Body of pancreas (tissue), 4 donors: Measurements from ENCODE around the gene TSPAN15. TPM values are rescaled to one million over a fixed set of nuclear protein-coding genes. Genes with fewer than 3 reads are reported as not detected.

Experiments
- ATAC-seq: fragments of 150-250 bp; one replicate; pipeline ENCODE4 v1.9.1; 2016
- DNase-seq, 4 donors: peaks; one replicate each; pipeline ENCODE4 v3.0.0-alpha.2; 2019
- H3K27ac ChIP-seq, 4 donors: fragments of 200-600 bp; sonication (generic); 1 replicate in 3 of 4; 2 replicates in 1 of 4; pipeline versions ENCODE4 v1.5.1 to v1.6.1; 2016 to 2019; ENCODE audit warnings: mild to moderate bottlenecking in 1 of 4, mixed read lengths in 1 of 4, moderate library complexity in 1 of 4
- H3K27me3 ChIP-seq, 2 donors: fragments of 200-600 bp; sonication (generic); one replicate each; pipeline ENCODE4 v1.6.0; 2016; ENCODE audit warnings: mild to moderate bottlenecking in 1 of 2
- H3K36me3 ChIP-seq, 2 donors: fragments of 200-600 bp; sonication (generic); replicated peaks in 1 of 2; 2 replicates each; pipeline ENCODE4 v1.5.1; 2016; ENCODE audit warnings: low read depth in 2 of 2; ENCODE audit not compliant: insufficient read depth in 1 of 2
- H3K4me1 ChIP-seq: fragments of 200-600 bp; sonication (generic); one replicate; pipeline ENCODE4 v1.6.0; 2016
- H3K4me3 ChIP-seq, 2 donors: fragments of 200-600 bp; sonication (generic); 1 replicate in 1 of 2; 2 replicates in 1 of 2; pipeline ENCODE4 v1.5.1; 2016 to 2019
- H3K9me3 ChIP-seq, 3 donors: fragments of 200-600 bp; sonication (generic); 1 replicate in 2 of 3; 2 replicates in 1 of 3; pipeline ENCODE4 v1.5.1; 2016
- POLR2A ChIP-seq, 3 donors: fragments of 450-650 bp; IDR thresholded peaks; one replicate each; pipeline ENCODE4 v1.6.1; 2016; ENCODE audit warnings: antibody characterized with exemption in 3 of 3, mild to moderate bottlenecking in 2 of 3
- WGBS, 2 donors: methylation state at CpG; one replicate each; pipeline ENCODE4 v1.1.5; 2017; 5-methylcytosine and 5-hydroxymethylcytosine counted together
- intact Hi-C: fragments of 100-400 bp; cut with DNase I; formaldehyde crosslinking; loops from one replicate; pipeline ENCODE4 v1.15.1; 2023
- total RNA-seq, 2 donors: library from RNA; depleted of rRNA; stranded (reverse); fragments of >200 nt; gene quantifications; one replicate each; pipeline ENCODE4 v1.1.0, GENCODE V29; 2016
- TF ChIP-seq, protein P1 (sequence below), 7 experiments: fragments of 450-650 bp in 4 of 7; fragments of 200-600 bp in 3 of 7; sonication (generic) in 3 of 7; IDR thresholded peaks; one replicate each; pipeline ENCODE4 v1.5.1; 2016 to 2019; ENCODE audit warnings: antibody characterized with exemption in 7 of 7

Gene TSPAN15
- total RNA-seq, 2 donors from 2014 or later, result 20.0 to 32.0 TPM

DNA sequence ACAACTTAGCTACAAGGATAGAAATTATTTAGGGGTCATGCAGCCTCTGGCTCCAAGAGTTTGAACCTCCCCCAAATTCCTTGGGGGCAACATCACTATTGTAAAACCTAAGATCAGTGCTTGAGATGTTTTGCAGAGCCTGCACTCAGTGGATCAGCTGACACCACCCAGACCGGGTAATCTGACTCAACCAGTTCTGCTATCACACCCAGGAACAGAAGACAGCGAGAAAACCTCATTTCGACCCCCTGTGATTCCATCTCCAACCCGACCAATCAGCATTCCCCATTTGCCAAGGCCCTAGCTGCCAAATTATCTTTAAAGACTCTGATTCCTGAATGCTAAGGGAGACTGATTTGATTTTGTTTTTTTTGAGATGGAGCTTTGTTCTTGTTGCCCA is 39.8 kb upstream of the TSPAN15 start:
- intact Hi-C loops, result loop anchor here (5.0 kb wide), 1 partner anchor 91 kb away; no protein-coding TSS in a partner anchor
- Histone ChIP-seq H3K4me3 (no peak overlapping the region), H3K36me3 (no peaks in the 10 kb centered on the region), H3K27ac (no peak overlapping the region), H3K4me1 (peaks cover 13% of the 10 kb centered on the region), H3K9me3 (no peaks in the 10 kb centered on the region), H3K27me3 (no peaks in the 10 kb centered on the region)
- DNase-seq (no peak), ATAC-seq (no peak)
- TF ChIP-seq, protein P1, sequence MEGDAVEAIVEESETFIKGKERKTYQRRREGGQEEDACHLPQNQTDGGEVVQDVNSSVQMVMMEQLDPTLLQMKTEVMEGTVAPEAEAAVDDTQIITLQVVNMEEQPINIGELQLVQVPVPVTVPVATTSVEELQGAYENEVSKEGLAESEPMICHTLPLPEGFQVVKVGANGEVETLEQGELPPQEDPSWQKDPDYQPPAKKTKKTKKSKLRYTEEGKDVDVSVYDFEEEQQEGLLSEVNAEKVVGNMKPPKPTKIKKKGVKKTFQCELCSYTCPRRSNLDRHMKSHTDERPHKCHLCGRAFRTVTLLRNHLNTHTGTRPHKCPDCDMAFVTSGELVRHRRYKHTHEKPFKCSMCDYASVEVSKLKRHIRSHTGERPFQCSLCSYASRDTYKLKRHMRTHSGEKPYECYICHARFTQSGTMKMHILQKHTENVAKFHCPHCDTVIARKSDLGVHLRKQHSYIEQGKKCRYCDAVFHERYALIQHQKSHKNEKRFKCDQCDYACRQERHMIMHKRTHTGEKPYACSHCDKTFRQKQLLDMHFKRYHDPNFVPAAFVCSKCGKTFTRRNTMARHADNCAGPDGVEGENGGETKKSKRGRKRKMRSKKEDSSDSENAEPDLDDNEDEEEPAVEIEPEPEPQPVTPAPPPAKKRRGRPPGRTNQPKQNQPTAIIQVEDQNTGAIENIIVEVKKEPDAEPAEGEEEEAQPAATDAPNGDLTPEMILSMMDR (IDR thresholded peaks at IDR 0.05), result no peak
- WGBS, 2 donors, result 45 to 54% methylated on average over 4 of the region's 4 CpGs

DNA sequence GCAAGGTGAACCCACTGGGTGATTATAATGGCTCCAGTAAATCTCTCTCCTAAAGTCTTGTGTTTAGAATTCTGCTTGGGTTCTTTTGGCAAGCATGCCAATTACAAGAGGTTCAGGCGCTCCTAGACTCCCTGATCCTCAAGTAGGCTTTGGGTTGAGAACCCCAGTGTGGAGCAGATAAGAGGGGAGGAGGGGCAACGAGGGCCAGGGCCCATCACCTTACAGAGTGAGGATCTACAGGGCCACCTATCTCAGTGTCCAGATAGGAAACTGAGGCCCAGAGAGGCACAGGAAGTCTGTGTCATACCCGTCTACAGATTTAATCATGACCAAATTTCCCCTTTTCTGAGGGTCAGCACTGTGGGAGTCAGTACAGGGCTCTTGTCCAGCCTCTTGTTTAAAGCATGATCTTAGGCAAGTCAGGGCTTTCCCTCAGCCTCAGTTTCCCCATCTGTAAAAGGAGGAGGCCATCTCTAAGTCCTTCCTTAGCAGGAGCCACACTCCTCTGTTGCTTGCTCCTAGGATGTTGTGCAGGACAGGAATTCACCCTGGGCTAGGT is 39.0 kb upstream of the TSPAN15 start:
- intact Hi-C loops, result loop anchor here (5.0 kb wide), 1 partner anchor 90 kb away; no protein-coding TSS in a partner anchor
- Histone ChIP-seq H3K36me3 (no peaks in the 10 kb centered on the region), H3K4me1 (peaks cover 13% of the 10 kb centered on the region), H3K4me3 (no peak overlapping the region), H3K27me3 (no peaks in the 10 kb centered on the region), H3K9me3 (no peaks in the 10 kb centered on the region), H3K27ac (no peak overlapping the region)
- ATAC-seq (no peak), DNase-seq (no peak)
- no peak for TF ChIP-seq POLR2A (IDR thresholded peaks at IDR 0.05)
- TF ChIP-seq, protein P1 (IDR thresholded peaks at IDR 0.05), result no peak
- WGBS, 2 donors, result 78 to 92% methylated on average over 2 to 3 of the region's 3 CpGs

DNA sequence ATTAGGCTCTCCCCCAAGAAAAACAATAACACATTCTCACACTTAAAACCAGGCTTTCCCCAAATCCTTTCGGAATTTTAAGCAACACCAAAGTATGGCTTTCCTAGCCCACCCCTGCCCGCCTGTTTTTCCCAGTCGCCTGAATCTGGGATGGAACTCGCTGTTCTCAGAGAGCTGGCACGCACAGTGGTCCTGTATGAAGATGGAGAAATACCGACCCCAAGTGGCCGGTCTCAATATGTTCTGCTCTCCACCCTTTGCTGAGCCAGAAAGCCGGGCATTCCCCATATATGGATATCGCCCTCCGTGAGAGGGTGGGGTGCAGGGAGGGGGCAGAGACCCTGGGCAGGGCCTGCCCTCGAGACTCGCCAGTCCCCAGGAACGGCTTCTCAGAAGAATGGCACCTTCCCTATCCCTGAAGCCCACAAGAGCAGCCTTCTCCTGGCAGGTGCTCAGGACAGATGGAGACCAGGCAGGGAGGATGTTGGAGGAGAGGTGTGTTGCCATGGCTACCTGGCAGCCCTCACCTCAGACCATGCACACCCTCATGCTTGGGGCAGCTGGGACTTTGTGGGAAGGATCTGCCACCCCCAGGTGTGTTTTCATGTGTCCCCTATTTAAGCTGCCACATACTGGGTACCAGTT is 37.9 kb upstream of the TSPAN15 start:
- no peak for ATAC-seq
- WGBS, 2 donors, result 8 to 13% methylated on average over 12 to 13 of the region's 13 CpGs
- Histone ChIP-seq H3K27ac (no peak overlapping the region), H3K9me3 (no peaks in the 10 kb centered on the region), H3K4me1 (peaks cover 8% of the 10 kb centered on the region), H3K36me3 (no peaks in the 10 kb centered on the region), H3K4me3 (no peak overlapping the region), H3K27me3 (no peaks in the 10 kb centered on the region)
- DNase-seq, result peak; percentile 38 to 73 (median 61)
- intact Hi-C loops, result loop anchor here (5.0 kb wide), 1 partner anchor 89 kb away; no protein-coding TSS in a partner anchor
- TF ChIP-seq, protein P1 (IDR thresholded peaks at IDR 0.05), result peak in 6 of 7 experiments; percentile 8 to 42 (median 25)
- TF ChIP-seq POLR2A (IDR thresholded peaks at IDR 0.05), result no peak

DNA sequence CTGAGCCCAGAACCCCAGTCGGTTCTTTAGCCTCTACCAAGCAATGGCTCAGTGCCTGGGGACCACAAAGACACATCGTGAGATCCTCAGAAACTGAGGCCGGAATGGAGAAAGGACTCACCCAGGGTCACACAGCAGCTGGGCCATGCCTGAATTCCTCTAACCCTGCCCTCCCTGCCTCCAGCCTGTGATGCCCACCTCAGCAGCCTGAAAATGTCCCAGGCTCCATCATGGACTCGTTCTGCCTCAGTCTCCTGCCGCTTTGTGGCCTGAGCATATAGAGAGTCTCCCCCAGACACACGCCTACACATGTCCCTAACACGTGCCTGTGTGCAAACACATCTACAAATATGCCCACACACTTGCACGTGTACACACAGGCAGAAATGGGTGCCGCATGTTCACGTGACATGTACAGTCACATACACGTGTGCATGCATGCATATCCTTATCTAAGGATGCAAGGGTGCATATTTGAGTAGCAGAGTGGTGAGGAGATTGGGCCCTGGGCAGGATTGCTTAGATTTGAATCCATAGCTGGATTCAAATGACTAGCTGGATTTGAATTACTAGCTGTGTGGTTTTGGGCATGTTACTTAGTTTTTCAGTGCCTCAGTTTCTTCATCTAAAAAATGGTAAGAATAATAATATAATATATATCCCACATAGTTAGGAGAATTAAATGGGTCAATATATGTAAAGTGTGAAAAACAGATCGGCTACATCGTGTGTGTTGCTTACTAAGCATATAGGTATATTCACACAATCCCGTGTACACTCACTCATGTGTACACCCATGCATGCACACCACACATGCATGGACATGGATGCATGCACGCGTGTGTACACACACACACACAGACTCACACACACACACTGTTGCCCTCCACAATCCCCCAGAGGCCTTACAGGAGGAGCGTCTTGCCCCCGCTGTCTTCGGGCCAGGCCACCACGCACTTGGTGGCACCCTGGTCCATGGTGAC is 36.9 kb upstream of the TSPAN15 start:
- no peak for DNase-seq
- no peaks in the 10 kb centered on the region for H3K9me3 ChIP-seq
- WGBS, 2 donors, result 74 to 75% methylated on average over 17 to 20 of the region's 20 CpGs
- no peaks in the 10 kb centered on the region for H3K27me3 ChIP-seq
- H3K4me1 ChIP-seq, result peaks cover 1% of the 10 kb centered on the region
- ATAC-seq, result no peak
- H3K36me3 ChIP-seq, result no peaks in the 10 kb centered on the region
- no peak overlapping the region for H3K27ac ChIP-seq
- no peak for TF ChIP-seq POLR2A (IDR thresholded peaks at IDR 0.05)
- TF ChIP-seq, protein P1 (IDR thresholded peaks at IDR 0.05), result no peak
- H3K4me3 ChIP-seq, result no peak overlapping the region
- intact Hi-C loops, result loop anchor here (5.0 kb wide), 1 partner anchor 88 kb away; no protein-coding TSS in a partner anchor
